ENCODE measurements around the gene ZNF385B.

- TF ChIP-seq PCBP2 (IDR thresholded peaks at IDR 0.05; ENCODE audit: low read depth, low read length, poor library complexity, severe bottlenecking) = no peak
- no peak for TF ChIP-seq HIVEP1 (CRISPR knock-in tag; IDR thresholded peaks at IDR 0.05)
- no peak for TF ChIP-seq NFE2L1 (tag; IDR thresholded peaks at IDR 0.05; ENCODE audit: borderline replicate concordance, low read depth)
These were observed 291.6 kb downstream of the ZNF385B start for GRCh38 chr2:179569831-179570233.
